NT2/D1 (cell line): ENCODE measurements around the gene TLR10.

Experiments used
- DNase-seq: peaks from one replicate; pipeline ENCODE4 v3.0.0-alpha.2; 2011; ENCODE audit warnings: low read depth, low spot score
- H3K27me3 ChIP-seq: 2 replicates; pipeline ENCODE4 v1.6.0; 2011; ENCODE audit warnings: mild to moderate bottlenecking; ENCODE audit not compliant: insufficient read length, insufficient read depth
- H3K36me3 ChIP-seq: 2 replicates; pipeline ENCODE4 v1.6.1; 2011; ENCODE audit warnings: mild to moderate bottlenecking, low read length, mixed read lengths; ENCODE audit not compliant: insufficient read depth, insufficient read length
- H3K4me1 ChIP-seq: 2 replicates; pipeline ENCODE4 v1.5.1; 2011; ENCODE audit not compliant: insufficient read depth, insufficient read length
- H3K4me3 ChIP-seq: 2 replicates; pipeline ENCODE4 v1.5.1; 2011; ENCODE audit warnings: low read depth; ENCODE audit not compliant: insufficient read length
- H3K9ac ChIP-seq: 2 replicates; pipeline ENCODE4 v1.6.0; 2011; ENCODE audit warnings: low read depth; ENCODE audit not compliant: insufficient read length
- H3K9me3 ChIP-seq: 2 replicates; pipeline ENCODE4 v1.5.1; 2011; ENCODE audit warnings: mild to moderate bottlenecking, low read length; ENCODE audit not compliant: insufficient read depth
- SUZ12 ChIP-seq: IDR thresholded peaks from 2 replicates; pipeline ENCODE4 v1.6.1; 2011; ENCODE audit not compliant: insufficient read length, insufficient read depth; ENCODE audit errors: extremely low read depth
- YY1 ChIP-seq: IDR thresholded peaks from 2 replicates; pipeline ENCODE4 v1.6.1; 2011; ENCODE audit not compliant: insufficient read length, insufficient read depth
- ZNF274 ChIP-seq: IDR thresholded peaks from 2 replicates; pipeline ENCODE4 v1.6.1; 2011; ENCODE audit warnings: mild to moderate bottlenecking, low read depth, low read length

Gene TLR10

DNA sequence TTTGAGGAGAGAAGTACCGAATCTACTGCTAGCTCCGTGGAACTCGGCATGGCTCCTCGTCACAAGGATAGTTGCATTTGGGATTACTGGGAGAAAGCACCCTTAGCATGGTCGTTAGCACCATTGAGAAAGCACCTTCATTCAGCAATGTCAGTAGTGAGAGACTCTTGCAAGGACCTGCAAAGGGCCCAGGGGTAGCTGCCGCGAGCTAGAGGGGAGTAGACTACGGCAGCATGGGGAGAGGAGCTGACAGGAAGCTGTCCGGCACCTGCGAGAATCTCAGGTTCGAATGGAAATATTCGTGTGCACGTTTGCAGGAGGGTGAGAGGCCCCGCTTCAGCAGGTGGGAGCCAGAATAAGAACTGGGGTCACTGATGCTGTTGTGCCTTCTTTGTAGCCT is 20.2 kb downstream of the TLR10 start:
- no peaks in the 10 kb centered on the region for H3K9me3 ChIP-seq
- no peaks in the 10 kb centered on the region for H3K4me1 ChIP-seq
- H3K9ac ChIP-seq = no peak overlapping the region
- H3K4me3 ChIP-seq = no peak overlapping the region
- H3K36me3 ChIP-seq = no peaks in the 10 kb centered on the region
- no peak for DNase-seq
- TF ChIP-seq ZNF274 (no peak), SUZ12 (no peak), YY1 (no peak)
- no peaks in the 10 kb centered on the region for H3K27me3 ChIP-seq

DNA sequence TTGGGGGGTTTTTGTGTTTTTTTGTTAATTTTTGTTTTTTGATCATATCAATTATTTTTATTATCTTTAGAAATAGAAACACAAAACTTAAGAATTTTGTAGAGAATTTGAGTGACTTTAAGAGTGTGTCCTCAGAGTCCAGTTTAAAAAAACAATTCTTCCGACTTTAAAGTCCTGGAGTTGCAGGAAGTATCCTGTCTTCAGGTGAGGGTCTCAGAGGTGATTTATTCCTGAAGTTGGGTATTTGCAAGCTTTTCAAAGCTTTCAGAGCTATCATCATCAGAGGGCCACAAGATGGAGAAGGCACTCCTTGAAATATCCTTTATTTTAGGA is 23.0 kb downstream of the TLR10 start:
- Histone ChIP-seq H3K9ac (no peak overlapping the region), H3K4me1 (no peaks in the 10 kb centered on the region)
- DNase-seq = no peak

DNA sequence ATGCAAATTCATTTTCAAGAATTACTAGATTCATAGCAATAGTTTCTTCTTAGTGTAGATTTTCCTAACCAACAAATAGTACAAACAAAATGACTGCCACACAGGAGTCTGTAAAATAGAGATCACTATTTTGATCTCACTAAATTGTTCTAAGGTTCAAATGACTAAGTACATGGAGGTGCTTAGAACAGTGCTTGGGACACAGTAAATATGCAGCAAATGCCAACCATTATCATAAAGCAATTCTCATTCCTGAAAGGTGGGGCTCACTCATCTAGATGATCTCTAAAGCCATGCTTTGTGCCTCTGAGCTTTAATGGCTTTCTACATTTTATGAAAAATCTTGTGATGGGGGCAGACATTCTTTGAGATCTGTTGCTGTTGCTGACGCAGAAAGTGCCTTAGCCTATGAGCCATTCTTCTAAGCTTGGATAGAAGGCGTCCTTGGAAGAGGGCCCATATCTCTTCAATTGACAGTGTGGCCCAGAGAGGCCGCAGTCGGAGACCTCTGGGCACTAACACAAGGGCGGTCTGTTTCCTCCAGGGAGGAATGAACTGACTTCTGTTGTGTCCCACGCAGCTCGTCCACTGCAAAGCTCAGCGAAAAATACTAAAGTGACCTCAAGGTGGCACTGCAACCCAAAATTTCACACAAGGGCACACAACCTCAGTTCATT is 23.5 kb downstream of the TLR10 start:
- no peaks in the 10 kb centered on the region for H3K27me3 ChIP-seq
- no peaks in the 10 kb centered on the region for H3K9me3 ChIP-seq
- no peaks in the 10 kb centered on the region for H3K36me3 ChIP-seq
- no peak overlapping the region for H3K9ac ChIP-seq
- TF ChIP-seq SUZ12 (no peak), YY1 (no peak), ZNF274 (no peak)
- no peak for DNase-seq
- H3K4me3 ChIP-seq = no peak overlapping the region
- H3K4me1 ChIP-seq = no peaks in the 10 kb centered on the region

More for the DNA sequence above, 23.0 kb downstream of the TLR10 start:
- Histone ChIP-seq H3K27me3 (no peaks in the 10 kb centered on the region), H3K9me3 (no peaks in the 10 kb centered on the region), H3K4me3 (no peak overlapping the region), H3K36me3 (no peaks in the 10 kb centered on the region)
- TF ChIP-seq ZNF274 = no peak
- TF ChIP-seq YY1 = no peak
- TF ChIP-seq SUZ12 = no peak

DNA sequence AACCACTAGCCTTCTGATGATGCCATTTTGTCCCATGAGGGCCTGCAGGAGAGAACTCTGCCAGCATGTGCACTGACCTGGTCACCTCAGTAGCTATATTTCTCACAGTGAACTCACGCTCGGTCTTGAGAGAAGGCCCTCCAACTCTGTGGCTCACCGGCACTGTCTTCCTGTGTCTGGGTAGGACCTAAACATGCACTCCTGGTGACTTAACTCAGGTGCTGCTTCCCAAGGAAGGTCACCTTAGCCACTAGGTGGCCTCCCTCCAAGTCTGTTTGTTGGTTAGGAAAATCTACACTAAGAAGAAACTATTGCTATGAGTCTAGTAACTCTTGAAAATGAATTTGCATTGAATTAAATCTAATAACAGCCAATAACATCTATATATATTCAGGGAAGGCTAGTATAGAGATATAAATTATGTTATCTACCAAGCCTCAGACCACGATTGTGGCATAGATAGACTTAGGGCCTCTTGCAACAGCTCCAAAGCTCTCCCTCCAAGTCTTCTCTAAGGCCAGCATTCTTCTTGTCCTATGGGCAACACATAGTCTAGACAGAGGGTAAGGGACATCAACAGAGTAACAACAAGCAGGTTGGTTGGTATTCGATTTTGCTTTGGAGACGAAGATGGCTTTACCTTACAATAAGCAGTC is 24.7 kb downstream of the TLR10 start:
- Histone ChIP-seq H3K9ac (no peak overlapping the region), H3K36me3 (no peaks in the 10 kb centered on the region), H3K9me3 (no peaks in the 10 kb centered on the region), H3K4me3 (no peak overlapping the region), H3K27me3 (no peaks in the 10 kb centered on the region), H3K4me1 (peaks cover 4% of the 10 kb centered on the region)
- TF ChIP-seq SUZ12 (no peak), YY1 (no peak), ZNF274 (no peak)
- DNase-seq = no peak

DNA sequence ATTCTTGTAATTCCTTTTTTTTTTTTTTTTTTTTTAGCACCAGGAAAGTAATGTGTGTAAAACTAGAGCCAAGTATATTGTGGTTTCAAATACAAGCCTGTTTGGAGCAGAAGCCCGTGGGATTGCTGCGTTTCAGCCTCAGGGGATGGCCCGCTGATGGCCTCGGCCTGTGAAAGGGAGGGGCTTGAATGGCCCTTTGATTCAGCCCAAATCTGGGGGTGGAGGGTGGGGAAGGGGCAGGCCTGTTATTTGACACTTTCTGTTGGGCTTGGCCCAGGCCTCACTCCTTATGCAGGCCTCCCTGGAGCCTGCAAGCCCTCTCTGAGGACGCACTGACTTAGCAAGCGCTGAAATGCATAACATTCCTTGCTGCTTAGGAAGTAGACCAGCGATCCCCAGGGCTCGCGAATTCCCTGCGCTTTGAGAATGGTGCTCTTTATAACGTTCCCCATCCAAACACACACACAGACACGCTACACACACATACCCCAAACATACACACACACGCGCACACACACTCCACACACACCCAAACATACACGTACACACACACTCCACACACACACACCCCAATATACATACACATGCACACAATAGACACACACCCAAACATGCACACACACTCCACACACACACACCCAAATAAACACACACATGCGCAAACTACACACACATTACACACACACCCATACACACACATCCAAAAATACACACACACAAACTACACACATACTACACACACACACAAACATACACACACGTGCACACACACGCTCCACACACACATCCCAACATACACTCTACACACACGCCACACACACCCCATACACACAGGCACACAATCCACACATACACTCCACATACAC is 29.6 kb downstream of the TLR10 start:
- peaks cover 4% of the 10 kb centered on the region for H3K4me1 ChIP-seq
- H3K4me3 ChIP-seq = no peak overlapping the region

GRCh38 chr4:38752372-38752940 is 30.3 kb downstream of the TLR10 start:
- Histone ChIP-seq H3K4me3 (no peak overlapping the region), H3K9ac (no peak overlapping the region), H3K36me3 (no peaks in the 10 kb centered on the region), H3K9me3 (peaks cover 13% of the 10 kb centered on the region; the same call in 1 of the 2 replicates), H3K4me1 (peaks cover 4% of the 10 kb centered on the region), H3K27me3 (no peaks in the 10 kb centered on the region)
- TF ChIP-seq SUZ12 = no peak
- no peak for TF ChIP-seq ZNF274
- no peak for TF ChIP-seq YY1
- no peak for DNase-seq

More for the DNA sequence above, 29.6 kb downstream of the TLR10 start:
- Histone ChIP-seq H3K9ac (peak overlapping the region; percentile 44), H3K36me3 (no peaks in the 10 kb centered on the region), H3K9me3 (0 out of 2 replicates have a peak, but pooled peaks cover 6% of the 10 kb centered on the region), H3K27me3 (no peaks in the 10 kb centered on the region)
- DNase-seq = peak; percentile 90
- TF ChIP-seq ZNF274 (no peak), YY1 (no peak), SUZ12 (no peak)
